Hepatocyte (in vitro differentiated cells): ENCODE data around the gene GLCCI1.

ENCODE experiments used
- EZH2 ChIP-seq: fragments of 200-600 bp; sonication (generic); IDR thresholded peaks from 2 replicates; pipeline ENCODE4 v1.6.1; 2016; ENCODE audit warnings: antibody characterized with exemption, mild to moderate bottlenecking, borderline replicate concordance
- EZH2phosphoT487 ChIP-seq: fragments of 200-600 bp; sonication (generic); IDR thresholded peaks from one replicate; pipeline ENCODE4 v1.6.1; 2018; ENCODE audit warnings: antibody characterized with exemption, mild to moderate bottlenecking, low read depth, moderate library complexity; ENCODE audit not compliant: unreplicated experiment, severe bottlenecking
- TF ChIP-seq, protein P1 (sequence below): fragments of 200-600 bp; sonication (generic); IDR thresholded peaks from 2 replicates; pipeline ENCODE4 v1.5.1; 2016; ENCODE audit warnings: antibody characterized with exemption, mild to moderate bottlenecking; ENCODE audit not compliant: poor library complexity

- TF ChIP-seq, protein P1, sequence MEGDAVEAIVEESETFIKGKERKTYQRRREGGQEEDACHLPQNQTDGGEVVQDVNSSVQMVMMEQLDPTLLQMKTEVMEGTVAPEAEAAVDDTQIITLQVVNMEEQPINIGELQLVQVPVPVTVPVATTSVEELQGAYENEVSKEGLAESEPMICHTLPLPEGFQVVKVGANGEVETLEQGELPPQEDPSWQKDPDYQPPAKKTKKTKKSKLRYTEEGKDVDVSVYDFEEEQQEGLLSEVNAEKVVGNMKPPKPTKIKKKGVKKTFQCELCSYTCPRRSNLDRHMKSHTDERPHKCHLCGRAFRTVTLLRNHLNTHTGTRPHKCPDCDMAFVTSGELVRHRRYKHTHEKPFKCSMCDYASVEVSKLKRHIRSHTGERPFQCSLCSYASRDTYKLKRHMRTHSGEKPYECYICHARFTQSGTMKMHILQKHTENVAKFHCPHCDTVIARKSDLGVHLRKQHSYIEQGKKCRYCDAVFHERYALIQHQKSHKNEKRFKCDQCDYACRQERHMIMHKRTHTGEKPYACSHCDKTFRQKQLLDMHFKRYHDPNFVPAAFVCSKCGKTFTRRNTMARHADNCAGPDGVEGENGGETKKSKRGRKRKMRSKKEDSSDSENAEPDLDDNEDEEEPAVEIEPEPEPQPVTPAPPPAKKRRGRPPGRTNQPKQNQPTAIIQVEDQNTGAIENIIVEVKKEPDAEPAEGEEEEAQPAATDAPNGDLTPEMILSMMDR = no peak
- TF ChIP-seq EZH2phosphoT487 = no peak
- TF ChIP-seq EZH2 = no peak
Observed at GRCh38 chr7:7959979-7960670, 8.5 kb upstream of the GLCCI1 start.
